ENCODE results near the gene NRBF2. TPM values are rescaled to one million over a fixed set of nuclear protein-coding genes. Genes with fewer than 3 reads are reported as not detected.

Gene NRBF2
- total RNA-seq, 1 donor from 2014 or later, result 28.7 TPM

DNA sequence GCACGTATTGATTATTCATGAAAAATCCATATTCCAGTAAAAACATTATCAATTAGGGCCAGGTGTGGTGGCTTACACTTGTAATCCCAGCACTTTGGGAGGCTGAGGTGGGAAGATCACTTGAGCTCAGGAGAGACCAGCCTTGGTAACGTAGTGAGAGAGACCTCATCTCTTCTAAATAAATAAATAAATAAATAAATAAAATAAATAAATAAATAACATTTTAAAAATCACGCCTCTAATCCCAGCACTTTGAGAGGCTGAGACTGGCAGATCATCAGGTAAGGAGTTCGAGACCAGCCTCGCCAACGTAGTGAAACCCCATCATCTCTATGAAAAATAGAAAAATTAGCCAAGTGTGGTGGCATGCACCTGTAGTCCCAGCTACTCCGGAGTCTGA, 32.1 kb downstream of the NRBF2 start:
- TF ChIP-seq, protein P1, sequence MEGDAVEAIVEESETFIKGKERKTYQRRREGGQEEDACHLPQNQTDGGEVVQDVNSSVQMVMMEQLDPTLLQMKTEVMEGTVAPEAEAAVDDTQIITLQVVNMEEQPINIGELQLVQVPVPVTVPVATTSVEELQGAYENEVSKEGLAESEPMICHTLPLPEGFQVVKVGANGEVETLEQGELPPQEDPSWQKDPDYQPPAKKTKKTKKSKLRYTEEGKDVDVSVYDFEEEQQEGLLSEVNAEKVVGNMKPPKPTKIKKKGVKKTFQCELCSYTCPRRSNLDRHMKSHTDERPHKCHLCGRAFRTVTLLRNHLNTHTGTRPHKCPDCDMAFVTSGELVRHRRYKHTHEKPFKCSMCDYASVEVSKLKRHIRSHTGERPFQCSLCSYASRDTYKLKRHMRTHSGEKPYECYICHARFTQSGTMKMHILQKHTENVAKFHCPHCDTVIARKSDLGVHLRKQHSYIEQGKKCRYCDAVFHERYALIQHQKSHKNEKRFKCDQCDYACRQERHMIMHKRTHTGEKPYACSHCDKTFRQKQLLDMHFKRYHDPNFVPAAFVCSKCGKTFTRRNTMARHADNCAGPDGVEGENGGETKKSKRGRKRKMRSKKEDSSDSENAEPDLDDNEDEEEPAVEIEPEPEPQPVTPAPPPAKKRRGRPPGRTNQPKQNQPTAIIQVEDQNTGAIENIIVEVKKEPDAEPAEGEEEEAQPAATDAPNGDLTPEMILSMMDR (IDR thresholded peaks at IDR 0.05; ENCODE audit: insufficient read depth, low read length, poor library complexity, severe bottlenecking), result no peak
- no peak for DNase-seq (ENCODE audit: low read depth)
- Histone ChIP-seq H3K36me3 (ENCODE audit: control insufficient read depth, insufficient read depth, low read length) (no peaks in the 10 kb centered on the region), H3K27me3 (ENCODE audit: control insufficient read depth, insufficient read depth, low read length) (no peaks in the 10 kb centered on the region), H3K4me3 (ENCODE audit: low read depth, low read length) (no peak overlapping the region)

DNA sequence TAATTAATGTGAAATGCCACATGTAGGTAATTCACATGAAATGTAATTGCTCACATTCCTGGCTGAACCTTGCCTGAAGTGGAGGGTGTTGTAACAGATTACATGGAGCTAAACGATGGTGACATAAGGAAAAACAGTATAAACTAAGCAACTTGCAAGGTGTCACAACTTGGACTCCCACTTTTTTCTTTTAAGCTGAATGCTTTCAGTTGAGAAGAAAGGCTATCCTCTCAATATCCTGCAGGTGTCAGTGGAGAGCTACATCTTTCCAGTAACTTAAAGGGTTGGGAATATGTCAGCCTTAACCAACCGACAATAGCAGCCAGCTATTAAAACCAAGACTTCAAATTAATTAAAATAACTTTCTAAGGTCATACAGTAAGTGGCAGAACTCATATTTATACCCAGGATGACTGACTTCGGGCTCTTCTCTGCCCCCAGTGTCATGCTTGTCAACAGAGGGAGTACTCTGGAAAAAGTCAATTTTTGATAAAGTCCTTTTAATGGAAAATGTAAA, 33.7 kb downstream of the NRBF2 start:
- H3K27me3 ChIP-seq (ENCODE audit: control insufficient read depth, insufficient read depth, low read length), result no peaks in the 10 kb centered on the region
- DNase-seq (ENCODE audit: low read depth), result peak; percentile 48
- H3K4me3 ChIP-seq (ENCODE audit: low read depth, low read length), result no peak overlapping the region
- H3K36me3 ChIP-seq (ENCODE audit: control insufficient read depth, insufficient read depth, low read length), result no peaks in the 10 kb centered on the region
- TF ChIP-seq, protein P1 (IDR thresholded peaks at IDR 0.05; ENCODE audit: insufficient read depth, low read length, poor library complexity, severe bottlenecking), result peak; percentile 79

DNA sequence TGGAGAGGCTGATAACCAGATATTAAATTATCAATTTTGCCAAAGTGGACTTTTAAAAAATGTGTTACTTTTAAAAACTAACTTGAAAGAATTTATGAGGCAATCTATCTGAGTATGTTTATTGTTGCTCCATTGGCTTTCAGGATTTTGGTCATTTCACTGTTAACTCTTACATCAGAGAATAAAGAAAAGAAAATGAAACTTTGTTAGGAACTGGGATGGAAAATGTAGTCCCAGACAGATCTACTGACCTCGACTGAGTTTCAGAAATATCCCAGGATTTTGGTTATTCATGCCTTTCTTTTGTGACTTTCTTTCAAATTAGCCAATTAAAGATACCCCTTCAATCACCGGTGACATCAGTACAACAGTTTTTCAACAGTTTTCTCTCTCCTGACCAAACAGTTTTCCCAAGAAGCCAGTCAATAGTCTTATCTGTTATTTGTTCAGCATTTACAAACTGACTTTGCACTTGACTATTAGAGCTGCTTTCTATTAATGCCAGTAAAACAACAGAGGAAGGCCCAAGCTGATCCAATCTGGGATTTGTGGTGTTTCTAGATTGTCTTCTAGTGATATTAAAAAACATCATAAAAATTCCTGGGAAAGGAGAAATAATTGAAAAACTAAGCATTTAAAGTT, 35.8 kb downstream of the NRBF2 start:
- H3K4me3 ChIP-seq (ENCODE audit: low read depth, low read length), result no peak overlapping the region
- TF ChIP-seq, protein P1 (IDR thresholded peaks at IDR 0.05; ENCODE audit: insufficient read depth, low read length, poor library complexity, severe bottlenecking), result no peak
- DNase-seq (ENCODE audit: low read depth), result no peak
- H3K36me3 ChIP-seq (ENCODE audit: control insufficient read depth, insufficient read depth, low read length), result no peaks in the 10 kb centered on the region
- no peaks in the 10 kb centered on the region for H3K27me3 ChIP-seq (ENCODE audit: control insufficient read depth, insufficient read depth, low read length)

- no peaks in the 10 kb centered on the region for H3K27me3 ChIP-seq (ENCODE audit: control insufficient read depth, insufficient read depth, low read length)
- no peak overlapping the region for H3K4me3 ChIP-seq (ENCODE audit: low read depth, low read length)
- TF ChIP-seq, protein P1 (IDR thresholded peaks at IDR 0.05; ENCODE audit: insufficient read depth, low read length, poor library complexity, severe bottlenecking), result no peak
- no peak for DNase-seq (ENCODE audit: low read depth)
- H3K36me3 ChIP-seq (ENCODE audit: control insufficient read depth, insufficient read depth, low read length), result no peaks in the 10 kb centered on the region
These were observed 36.5 kb downstream of the NRBF2 start for GRCh38 chr10:63169624-63170023.

GRCh38 chr10:63171255-63171855, 38.2 kb downstream of the NRBF2 start:
- no peaks in the 10 kb centered on the region for H3K36me3 ChIP-seq (ENCODE audit: control insufficient read depth, insufficient read depth, low read length)
- TF ChIP-seq, protein P1 (IDR thresholded peaks at IDR 0.05; ENCODE audit: insufficient read depth, low read length, poor library complexity, severe bottlenecking), result no peak
- no peak overlapping the region for H3K4me3 ChIP-seq (ENCODE audit: low read depth, low read length)
- no peak for DNase-seq (ENCODE audit: low read depth)
- no peaks in the 10 kb centered on the region for H3K27me3 ChIP-seq (ENCODE audit: control insufficient read depth, insufficient read depth, low read length)

Data from kidney epithelial cell (primary cell).